Loucy (cell line): ENCODE data around the gene FARP1.
"Not testable (repeated sequence)": the region's sequence is repeated elsewhere in the genome, so short reads cannot be mapped to it uniquely, and the experiment has no call there.

Source experiments
- CTCF ChIP-seq: fragments of 200-600 bp; sonication (generic); conservative IDR thresholded peaks from 2 replicates; pipeline ENCODE4 v1.5.1; 2014; ENCODE audit warnings: mild to moderate bottlenecking, antibody characterized with exemption, low read length
- EZH2phosphoT487 ChIP-seq: fragments of 200-600 bp; IDR thresholded peaks from 2 replicates; pipeline ENCODE4 v1.6.1; 2018; ENCODE audit warnings: antibody characterized with exemption, mild to moderate bottlenecking, moderate library complexity, borderline replicate concordance

DNA sequence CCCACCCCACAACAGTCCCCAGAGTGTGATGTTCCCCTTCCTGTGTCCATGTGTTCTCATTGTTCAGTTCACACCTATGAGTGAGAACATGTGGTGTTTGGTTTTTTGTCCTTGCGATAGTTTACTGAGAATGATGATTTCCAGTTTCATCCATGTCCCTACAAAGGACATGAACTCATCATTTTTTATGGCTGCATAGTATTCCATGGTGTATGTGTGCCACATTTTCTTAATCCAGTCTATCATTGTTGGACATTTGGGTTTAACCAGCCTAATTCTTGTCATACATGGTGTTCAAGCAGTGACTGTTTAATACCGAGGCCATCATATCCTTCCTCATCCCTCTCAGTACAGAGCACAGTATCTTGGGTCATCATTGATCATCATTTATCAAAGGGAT is 226.6 kb downstream of the FARP1 start:
- TF ChIP-seq CTCF, EZH2phosphoT487: not testable (repeated sequence)
